Right ventricle myocardium inferior (tissue), 1 donor: Measurements from ENCODE around the gene TREH. TPM values are rescaled to one million over a fixed set of nuclear protein-coding genes. Genes with fewer than 3 reads are reported as not detected.

Experiments
- ATAC-seq: fragments of 200-7000 bp; cut with Tn5 transposase; one replicate; pipeline ENCODE4 v1.9.1; 2020; ENCODE audit warnings: mild to moderate bottlenecking, moderate library complexity
- DNase-seq: peaks from one replicate; pipeline ENCODE4 v3.0.0; 2021; ENCODE audit errors: missing footprints
- intact Hi-C: fragments of 100-400 bp; cut with DNase I; formaldehyde crosslinking; loops from one replicate; pipeline ENCODE4 v1.11.0; 2022
- total RNA-seq: library from RNA; stranded (reverse); fragmentation: NEBNext Ultra II Directional; extraction: Animal tissue kit (Norgen Biotek cat#: 25700); gene quantifications from one replicate; pipeline ENCODE4 v1.2.1, GENCODE V29; 2021
- donor health status: DM: no; HTN: yes; CAD: no; lungs with severe emphysema.

Gene TREH
- total RNA-seq, 1 donor from 2014 or later = not detected

DNA sequence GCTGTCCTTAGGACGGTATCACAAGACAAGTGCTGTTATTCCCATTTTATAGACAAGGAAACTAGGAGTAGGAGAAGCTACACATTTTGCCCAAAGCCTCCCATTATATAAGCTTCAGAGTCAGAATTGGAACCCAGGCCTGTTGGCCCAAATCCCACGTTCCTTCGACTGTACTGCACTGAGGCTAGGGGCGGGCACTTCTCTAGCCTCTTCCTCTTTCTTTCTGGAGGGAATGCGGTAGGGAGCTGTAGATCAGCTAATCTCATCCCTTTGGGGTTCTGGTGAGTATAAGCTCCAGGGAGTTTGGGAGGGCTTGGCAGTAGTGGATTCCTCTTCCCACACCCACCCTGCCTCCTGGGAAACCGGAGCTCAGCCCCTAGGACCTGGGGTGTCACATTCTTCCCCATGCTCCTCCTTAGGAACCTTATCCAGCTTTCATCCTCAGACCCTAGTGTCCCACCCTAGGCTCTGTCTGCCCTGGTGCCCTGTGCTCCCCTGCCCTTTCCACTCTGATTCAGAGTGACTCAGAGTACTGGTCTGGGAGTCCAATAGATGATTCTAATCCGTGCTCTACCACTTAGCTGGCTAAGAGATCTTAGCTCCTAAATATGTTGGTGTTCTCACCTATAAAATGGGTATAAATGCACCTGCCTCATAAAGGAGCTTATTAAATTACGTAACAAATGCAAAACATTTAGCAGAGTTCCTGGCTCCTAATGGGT is 42.7 kb downstream of the TREH start:
- ATAC-seq (no peak), DNase-seq (peak; percentile 41)
- intact Hi-C loops = no loop called here

DNA sequence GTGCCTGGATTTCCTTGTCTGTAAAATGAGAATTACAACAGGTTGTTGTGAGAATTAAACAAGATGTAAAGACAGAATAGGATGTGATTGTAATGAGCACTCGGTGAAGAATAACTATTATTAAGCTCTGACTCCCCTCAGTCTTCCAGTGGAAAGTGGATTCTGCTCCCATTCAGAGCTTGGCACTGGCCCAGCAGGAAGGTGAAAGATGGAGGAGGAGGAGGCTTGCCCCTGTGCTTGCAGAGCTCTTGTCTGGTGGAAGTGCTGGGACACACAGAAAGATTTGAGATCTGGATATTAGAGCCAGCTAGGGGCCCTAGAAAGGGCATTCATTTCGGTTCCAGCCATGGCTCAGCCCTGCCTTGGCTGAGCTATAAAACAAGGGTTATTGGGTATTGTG is 43.8 kb downstream of the TREH start:
- ATAC-seq (no peak), DNase-seq (no peak)
- intact Hi-C loops = no loop called here

DNA sequence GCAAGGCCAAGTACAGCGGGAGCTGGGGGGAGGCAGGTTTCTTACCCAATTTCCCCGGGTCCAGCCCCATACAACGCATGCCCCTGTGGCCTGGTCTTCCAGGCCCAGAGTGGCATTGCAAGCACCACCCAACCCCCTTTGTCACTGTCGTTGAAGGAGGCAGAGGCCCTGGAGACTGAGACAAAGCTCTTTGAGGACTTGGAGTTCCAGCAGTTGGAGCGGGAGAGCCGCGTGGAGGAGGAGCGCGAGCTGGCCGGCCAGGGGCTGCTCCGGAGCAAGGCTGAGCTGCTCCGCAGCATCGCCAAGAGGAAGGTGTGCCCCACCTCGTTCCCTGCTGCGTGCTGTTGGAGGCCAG is 44.2 kb downstream of the TREH start:
- intact Hi-C loops = no loop called here
- DNase-seq = peak; percentile 59
- ATAC-seq = peak; percentile 2

DNA sequence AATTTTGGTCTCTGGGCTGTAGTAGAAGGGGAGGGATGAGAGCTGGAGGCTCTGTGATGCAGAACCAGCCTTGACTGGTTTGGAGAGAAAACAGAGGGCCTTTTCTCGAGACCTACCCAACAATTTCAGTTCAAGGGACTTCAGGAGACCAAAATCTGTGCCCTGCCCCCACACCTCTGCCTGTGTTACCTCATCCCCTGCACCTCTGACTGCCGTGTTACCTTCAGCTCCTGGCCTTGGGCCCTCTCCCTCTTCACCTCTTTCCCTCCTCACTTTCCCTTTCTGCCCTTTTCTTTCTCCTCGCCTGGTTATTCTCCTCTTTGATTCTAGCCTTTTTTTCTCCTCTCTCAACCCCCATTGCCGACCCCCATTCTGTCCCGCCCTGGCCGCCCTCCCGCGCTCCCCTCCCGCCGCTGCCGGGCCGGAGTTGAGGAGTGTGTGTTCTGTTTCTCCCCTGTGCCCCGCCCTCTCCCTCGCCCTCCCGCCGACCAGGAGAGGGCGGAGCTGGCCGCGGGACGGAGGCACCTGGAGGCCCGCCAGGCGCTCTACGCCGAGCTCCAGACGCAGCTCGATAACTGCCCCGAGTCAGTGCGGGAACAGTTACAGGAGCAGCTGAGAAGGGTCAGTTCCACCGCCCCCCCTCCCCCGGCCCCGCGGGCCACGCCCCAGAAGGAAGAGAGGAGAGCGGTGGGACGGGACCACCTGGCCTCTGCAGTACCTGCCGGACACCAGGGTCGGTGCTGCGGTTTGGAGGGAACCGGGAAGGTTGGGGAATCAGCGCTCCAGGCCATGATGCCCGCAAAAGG is 44.8 kb downstream of the TREH start:
- peak; percentile 80 for ATAC-seq
- intact Hi-C loops = no loop called here
- DNase-seq = peak; percentile 84

DNA sequence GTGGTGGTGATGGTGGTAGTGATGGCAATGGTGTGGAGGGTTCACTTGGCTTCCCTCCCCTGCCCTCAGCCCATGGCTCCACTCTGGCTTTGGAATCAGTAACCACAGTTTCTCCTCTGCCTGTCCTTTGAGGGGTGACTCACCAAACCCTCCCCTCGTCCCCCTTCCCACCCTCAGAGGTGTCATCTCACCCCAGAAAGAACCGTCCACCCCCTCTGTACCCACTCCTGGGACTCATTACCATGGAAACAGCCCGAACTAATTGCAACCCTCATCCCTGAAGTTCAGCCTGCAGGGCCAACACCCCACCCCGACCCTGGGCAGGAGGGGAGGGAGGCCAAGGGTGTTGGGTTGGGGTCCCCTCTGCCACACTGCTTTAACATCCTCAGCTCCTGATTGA is 45.5 kb downstream of the TREH start:
- intact Hi-C loops = no loop called here
- no peak for DNase-seq
- no peak for ATAC-seq

DNA sequence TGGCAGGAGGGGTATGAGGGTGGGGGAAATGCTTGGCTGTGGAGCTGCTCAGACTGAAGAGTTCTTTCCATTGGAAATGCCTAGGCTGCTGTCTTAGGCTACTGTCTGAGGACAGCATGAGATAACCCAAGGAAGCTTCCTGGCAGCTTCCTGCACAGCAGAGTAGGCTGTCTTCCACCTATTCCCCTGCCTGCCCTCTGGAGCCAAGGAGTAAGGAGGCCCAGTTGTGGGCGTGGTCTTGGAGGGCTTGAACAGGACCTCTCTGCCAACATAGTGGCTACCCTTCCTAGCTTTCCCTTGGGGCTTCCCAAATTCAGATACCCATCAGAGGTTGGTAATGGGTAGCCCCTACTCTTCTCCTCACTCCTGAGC is 46.1 kb downstream of the TREH start:
- peak; percentile 47 for DNase-seq
- intact Hi-C loops = no loop called here
- ATAC-seq = no peak

DNA sequence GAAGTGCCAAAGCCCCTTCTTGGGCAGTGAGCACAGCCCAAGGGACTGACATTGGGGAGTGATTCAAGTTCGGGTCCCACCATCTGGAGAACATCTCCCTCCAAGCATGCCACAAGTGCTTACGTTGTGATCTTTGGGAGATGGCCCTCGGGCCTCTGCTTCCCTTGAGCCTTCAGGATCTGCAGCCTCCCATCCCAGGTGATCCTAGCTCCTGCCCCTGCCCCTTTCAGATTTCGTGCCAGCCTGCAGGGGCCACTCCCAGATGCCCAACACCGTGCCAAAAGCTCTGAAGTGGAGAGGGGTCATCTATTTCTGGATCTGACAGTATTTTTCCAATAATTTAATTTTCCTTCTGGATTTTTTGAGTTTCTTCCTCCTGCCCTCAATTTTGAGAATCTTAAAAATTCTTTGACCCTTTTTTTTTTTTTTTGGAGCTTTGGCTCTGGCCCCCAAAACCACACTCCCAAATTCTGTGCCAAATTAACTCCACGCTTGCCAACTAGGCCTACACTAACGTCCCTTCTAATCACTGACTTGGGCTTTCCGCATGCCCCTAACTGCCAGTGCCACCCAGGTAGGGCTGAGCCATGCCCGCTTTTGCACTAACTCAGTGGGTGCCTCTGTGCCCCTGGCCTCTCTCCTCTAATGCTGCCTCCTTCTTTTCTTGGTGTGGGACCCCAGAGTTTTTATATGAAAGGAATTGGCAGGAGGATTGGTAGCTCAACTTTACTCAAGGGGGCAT is 46.7 kb downstream of the TREH start:
- DNase-seq (peak; percentile 53), ATAC-seq (no peak)
- intact Hi-C loops = no loop called here

DNA sequence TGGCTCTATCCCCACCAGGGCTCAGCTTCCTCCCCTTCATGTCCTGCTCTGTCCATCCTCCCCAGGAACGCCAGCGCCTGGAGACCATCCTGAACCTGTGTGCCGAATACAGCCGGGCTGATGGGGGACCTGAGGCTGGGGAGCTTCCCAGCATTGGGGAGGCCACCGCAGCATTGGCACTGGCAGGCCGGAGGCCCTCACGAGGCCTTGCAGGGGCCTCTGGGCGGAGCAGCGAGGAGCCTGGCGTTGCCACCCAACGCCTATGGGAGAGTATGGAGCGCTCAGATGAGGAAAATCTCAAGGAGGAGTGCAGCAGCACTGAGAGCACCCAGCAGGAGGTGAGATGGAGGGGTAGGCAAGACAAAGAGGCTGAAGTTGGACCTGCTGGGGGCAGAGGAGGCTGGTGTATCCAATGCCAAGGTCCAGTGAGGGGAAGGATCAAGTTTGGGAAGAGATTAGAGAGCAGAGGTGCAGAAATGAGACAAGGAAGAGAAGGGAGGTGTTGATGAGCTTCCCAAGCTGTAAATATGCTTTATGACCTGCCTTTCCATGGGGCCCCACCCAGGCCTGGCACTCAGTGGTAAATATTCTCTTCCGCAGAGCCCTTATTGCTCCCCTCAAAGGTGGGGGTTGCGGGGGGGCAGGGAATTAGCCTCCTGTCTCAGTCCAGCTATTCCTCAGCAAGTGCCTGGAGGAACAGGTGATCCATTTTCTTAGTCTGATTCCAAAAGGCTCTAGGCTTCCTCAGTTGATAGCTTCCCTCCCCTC is 48.1 kb downstream of the TREH start:
- ATAC-seq (no peak), DNase-seq (no peak)
- intact Hi-C loops = no loop called here

DNA sequence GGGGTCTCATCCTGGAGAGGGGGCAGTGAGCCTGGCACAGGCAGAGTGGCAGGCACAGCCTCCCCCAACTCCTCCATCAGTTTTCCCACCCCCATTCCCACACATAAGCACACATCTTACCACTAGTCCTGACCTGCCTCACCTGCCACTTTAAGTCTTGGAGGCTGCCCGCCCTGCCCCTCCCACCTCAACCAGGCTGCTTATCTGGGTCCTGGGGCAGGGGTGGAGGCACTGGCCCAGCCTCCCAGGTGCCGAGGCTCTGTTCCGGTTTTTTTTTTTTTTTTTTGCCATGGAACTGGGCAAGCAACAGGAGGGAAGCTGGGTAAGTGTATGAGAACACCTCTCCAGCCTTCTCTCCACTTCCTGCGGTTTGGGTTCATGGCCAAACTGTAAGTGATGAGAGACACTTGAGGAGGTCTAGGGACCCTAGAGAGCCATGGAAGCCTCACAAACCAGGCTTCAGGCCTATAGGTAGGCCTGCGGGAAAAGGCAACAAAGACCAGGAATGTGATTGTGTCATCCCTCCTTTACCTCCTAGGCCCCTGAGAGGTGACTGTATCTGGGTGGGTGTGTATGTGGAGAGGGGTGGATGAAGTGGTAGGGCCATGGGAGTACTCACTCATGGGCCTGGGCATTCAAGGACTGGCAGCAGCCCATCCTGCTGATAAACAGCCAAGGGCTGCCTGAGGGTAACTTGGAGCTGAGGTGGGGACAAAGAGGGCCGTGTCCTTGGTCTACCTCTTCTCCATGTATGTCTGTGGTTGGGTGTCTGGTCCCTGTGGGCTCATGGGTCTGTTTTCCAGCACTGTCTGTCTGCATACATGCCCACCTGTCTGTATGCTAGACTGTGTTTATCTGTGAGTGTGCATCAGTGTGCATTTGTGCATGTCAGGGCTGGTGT is 49.4 kb downstream of the TREH start:
- no peak for DNase-seq
- intact Hi-C loops = no loop called here
- no peak for ATAC-seq

DNA sequence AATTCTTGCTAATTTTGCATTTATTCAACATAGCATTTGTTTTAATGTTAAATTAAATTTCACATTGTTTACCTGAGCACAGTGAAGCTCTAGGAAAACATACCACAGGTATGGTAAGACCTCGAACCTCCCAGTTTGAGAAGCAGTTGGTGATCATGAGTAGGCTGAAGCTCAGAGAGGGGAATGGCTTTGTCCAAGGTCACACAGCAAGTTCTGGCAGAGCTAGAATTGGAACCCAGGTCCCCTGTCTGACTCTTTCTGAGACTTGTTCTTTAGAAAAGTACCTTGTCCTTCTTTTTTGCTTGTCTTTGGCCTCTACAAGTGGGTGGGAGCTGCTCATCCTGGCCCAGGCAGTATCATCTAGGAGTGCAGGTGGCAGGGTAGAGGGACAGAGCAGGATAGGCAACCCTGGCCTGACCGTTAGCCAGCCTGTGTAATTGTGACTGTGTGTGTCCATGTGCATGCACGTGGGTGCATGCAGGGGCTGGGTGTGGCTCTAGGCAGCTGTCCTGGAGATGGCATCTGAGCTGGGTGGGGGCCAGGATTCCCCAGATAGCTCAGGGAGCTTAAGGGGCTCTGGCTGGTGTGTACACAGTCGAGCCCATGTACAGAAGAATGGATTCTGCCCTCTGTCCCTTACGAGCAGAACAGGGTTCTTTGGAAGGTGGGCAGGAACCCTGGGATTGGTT is 50.4 kb downstream of the TREH start:
- ATAC-seq (no peak), DNase-seq (no peak)
- intact Hi-C loops = no loop called here

DNA sequence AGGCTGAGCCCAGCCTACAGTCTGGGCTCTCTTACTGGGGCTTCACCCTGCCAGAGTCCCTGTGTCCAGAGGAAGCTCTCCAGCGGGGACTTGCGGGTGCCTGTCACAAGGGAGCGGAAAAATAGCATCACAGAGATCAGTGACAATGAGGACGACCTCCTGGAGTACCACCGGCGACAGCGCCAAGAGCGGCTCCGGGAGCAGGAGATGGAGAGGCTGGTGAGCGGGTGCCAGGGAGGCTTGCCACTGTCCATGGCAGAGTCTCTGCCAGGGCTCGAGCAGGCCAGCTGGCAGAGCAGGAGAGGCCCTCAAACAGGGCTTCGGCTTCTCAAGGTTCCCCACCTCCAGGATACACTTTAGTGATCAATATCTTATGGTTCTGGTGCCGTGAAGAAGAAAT is 51.0 kb downstream of the TREH start:
- DNase-seq (no peak), ATAC-seq (peak; percentile 59)

DNA sequence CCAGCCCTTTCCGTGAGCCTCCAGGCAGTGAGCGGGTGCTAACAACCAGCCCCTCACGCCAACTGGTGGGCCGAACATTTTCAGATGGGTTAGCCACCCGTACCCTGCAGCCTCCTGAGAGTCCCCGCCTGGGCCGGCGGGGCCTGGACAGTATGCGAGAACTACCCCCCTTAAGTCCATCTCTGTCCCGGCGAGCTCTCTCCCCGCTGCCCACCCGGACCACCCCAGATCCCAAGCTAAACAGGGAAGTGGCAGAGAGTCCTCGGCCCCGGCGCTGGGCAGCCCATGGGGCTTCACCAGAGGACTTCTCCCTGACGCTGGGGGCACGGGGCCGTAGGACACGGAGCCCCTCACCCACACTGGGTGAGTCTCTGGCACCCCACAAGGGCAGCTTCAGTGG is 51.4 kb downstream of the TREH start:
- DNase-seq (no peak), ATAC-seq (no peak)
- intact Hi-C loops = no loop called here

More for the DNA sequence above, 51.0 kb downstream of the TREH start:
- intact Hi-C loops = no loop called here

DNA sequence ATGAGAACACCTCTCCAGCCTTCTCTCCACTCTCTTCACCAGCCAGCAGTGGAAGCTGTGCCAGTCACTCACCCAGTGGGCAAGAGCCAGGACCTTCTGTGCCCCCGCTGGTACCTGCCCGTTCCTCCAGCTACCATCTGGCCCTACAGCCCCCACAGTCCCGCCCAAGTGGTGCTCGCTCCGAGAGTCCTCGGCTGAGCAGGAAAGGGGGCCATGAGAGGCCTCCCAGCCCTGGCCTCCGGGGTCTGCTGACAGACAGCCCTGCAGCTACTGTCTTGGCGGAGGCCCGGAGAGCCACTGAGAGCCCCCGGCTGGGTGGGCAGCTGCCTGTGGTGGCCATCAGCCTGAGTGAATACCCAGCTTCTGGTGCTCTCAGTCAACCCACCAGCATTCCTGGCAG is 51.9 kb downstream of the TREH start:
- no peak for DNase-seq
- intact Hi-C loops = no loop called here
- no peak for ATAC-seq

DNA sequence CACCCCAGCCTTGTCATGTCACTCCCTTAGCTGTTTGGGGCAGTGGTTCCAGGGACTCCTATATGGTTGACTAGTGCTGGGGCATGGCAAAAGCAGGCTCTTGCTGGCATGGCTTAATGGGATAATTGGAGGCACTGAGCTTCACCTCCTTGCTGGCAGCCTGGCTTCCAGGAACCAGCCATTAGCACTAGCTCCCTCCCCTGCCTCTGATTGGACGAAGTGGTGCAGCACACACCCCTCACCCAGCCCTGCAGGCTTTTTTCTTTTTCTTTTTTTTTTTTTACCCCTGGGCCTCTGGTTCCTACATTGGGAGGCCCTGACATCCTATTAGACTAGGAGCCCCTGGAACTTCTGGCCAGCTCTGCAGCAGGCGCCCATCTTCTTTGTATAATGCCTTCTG is 53.5 kb downstream of the TREH start:
- intact Hi-C loops = no loop called here
- ATAC-seq = no peak
- no peak for DNase-seq

DNA sequence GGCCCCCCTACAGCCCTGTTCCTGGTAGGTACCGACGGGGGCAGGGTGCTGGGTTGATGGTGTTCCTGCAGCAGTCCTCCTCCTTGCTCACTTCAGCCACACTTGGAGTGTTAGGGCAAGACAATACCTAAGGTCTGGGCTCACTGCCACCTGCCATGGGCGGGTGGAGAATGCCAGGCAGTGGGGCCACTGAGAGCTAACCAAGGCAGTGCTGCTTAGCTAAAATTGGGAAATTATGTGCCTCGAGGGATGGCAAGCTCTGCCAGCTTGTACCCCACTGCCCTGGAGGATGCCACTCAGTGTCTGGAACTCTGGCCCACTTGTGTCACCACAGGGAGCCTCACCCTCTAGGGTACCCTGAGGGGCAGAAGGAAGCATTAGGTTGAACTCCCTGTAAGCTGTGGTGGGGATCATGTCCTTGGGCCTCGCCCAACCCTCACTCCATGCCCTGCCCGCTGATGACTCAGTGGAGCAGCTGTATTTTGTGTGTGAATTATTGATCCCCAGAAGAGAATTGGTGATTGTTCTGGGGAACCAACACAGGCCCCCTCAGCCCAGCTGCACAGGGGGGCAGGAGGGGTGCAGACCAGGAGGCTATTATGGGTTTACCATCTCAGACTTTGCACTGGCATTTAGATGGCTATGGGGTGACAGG is 54.3 kb downstream of the TREH start:
- intact Hi-C loops = no loop called here
- ATAC-seq = no peak
- no peak for DNase-seq

DNA sequence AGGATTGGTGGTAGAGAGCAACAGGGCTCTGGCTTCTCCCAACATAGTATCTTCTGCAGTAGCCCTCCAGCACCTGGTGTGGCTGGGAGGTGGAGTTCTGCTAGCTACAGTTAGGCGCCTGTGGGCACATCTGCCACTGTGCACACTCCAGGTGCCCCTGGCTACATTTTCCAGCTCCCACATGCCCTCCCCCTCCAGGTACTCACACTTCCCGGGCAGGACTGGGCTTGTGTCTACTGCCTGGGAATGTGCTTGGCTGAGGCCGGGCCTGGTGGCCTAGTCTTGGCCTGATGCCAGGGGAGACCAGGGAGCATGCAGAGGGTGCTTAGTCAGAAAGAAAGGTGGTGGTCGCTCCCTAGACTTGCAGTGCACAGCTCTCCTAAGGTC is 56.2 kb downstream of the TREH start:
- ATAC-seq (no peak), DNase-seq (no peak)
- intact Hi-C loops = no loop called here
